Measurements from ENCODE around the gene OTUB2. TPM values are rescaled to one million over a fixed set of nuclear protein-coding genes. Genes with fewer than 3 reads are reported as not detected.

OTUB2 gene
- total RNA-seq, 1 experiment from 2014 or later, result 3.4 TPM

DNA sequence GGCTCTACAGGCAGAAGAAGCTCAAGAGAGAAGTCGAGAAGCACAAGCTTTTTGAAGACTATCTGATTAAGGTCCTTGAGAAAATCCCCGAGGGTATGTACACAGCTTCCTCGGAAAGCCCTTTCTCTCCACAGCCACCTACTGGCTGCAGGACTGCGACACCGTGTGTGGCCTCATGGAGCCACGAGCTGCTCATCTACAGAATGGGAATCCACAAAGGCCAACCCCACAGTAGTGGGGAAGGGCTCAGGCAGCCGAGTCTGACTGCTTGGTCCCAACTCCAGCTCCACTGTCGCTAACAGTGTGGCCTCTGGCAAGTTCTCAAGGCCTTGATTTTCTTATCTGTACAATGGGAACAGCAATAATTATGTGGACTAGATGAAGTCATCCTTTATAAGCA lies 26.6 kb upstream of the OTUB2 start:
- CTCF ChIA-PET, result interaction anchor here (0.6 to 1.6 kb wide), 2 partner anchors 60 to 577 kb away, joined by 3 to 7 read pairs; no protein-coding TSS in a partner anchor
- intact Hi-C loops (cut with micrococcal nuclease; ENCODE audit: unreplicated experiment), result no loop called here

DNA sequence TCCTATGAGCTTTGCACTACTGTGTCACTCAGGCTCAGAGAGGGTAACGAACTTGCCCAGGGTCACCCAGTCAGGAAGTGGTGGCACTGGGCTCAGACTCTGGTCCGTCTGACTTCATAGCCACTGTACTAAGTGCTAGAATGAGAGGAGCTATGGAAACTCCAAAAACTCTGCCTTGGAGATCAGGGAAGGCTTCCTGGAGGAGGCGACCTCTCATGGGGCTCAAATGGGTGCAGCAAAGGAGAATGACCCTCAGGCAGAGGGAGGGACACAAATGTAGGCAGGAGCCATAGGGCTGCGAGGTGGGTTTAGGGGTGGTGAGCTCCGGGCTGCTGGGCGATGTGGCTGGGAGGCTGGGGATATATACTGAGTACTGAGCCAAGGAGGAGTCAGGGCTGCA lies 25.9 kb upstream of the OTUB2 start:
- Histone ChIP-seq H3K4me3 (ENCODE audit: low read depth in 2 of 2, low read length in 2 of 2) (no peak overlapping the region), H3K36me3 (ENCODE audit: control insufficient read depth, insufficient read depth, low read length) (no peaks in the 10 kb centered on the region), H3K27ac (ENCODE audit: low read length) (no peak overlapping the region), H3K9me3 (ENCODE audit: control insufficient read depth, insufficient read depth, low read depth, low read length) (no peaks in the 10 kb centered on the region), H3K4me1 (ENCODE audit: control insufficient read depth, insufficient read depth, low read length) (no peaks in the 10 kb centered on the region), H3K27me3 (ENCODE audit: control insufficient read depth, insufficient read depth, low read length) (no peaks in the 10 kb centered on the region)
- BruUV-seq (replicated peaks), result no TSS peak
- POLR2A ChIA-PET, result no interaction called here
- intact Hi-C loops (cut with micrococcal nuclease; ENCODE audit: unreplicated experiment) (loop anchor here (2.0 kb wide), 1 partner anchor 59 kb away; no protein-coding TSS in a partner anchor), in situ Hi-C loops (cut with HindIII; ENCODE audit: low pct_unique_long_range_greater_than_20kb, low sequenced_read_pairs) (no loop called here)
- DNase-seq (ENCODE audit: low read depth, low spot score) (no peak), ATAC-seq (no peak)
- TF ChIP-seq, protein P1, sequence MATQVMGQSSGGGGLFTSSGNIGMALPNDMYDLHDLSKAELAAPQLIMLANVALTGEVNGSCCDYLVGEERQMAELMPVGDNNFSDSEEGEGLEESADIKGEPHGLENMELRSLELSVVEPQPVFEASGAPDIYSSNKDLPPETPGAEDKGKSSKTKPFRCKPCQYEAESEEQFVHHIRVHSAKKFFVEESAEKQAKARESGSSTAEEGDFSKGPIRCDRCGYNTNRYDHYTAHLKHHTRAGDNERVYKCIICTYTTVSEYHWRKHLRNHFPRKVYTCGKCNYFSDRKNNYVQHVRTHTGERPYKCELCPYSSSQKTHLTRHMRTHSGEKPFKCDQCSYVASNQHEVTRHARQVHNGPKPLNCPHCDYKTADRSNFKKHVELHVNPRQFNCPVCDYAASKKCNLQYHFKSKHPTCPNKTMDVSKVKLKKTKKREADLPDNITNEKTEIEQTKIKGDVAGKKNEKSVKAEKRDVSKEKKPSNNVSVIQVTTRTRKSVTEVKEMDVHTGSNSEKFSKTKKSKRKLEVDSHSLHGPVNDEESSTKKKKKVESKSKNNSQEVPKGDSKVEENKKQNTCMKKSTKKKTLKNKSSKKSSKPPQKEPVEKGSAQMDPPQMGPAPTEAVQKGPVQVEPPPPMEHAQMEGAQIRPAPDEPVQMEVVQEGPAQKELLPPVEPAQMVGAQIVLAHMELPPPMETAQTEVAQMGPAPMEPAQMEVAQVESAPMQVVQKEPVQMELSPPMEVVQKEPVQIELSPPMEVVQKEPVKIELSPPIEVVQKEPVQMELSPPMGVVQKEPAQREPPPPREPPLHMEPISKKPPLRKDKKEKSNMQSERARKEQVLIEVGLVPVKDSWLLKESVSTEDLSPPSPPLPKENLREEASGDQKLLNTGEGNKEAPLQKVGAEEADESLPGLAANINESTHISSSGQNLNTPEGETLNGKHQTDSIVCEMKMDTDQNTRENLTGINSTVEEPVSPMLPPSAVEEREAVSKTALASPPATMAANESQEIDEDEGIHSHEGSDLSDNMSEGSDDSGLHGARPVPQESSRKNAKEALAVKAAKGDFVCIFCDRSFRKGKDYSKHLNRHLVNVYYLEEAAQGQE (IDR thresholded peaks at IDR 0.05; ENCODE audit: insufficient read depth in 1 of 2, low read depth in 2 of 2, low read length in 1 of 2), result no peak
- TF ChIP-seq TCF7L2 (IDR thresholded peaks at IDR 0.05; ENCODE audit: low read depth, low read length) (no peak), POLR2AphosphoS5 (IDR thresholded peaks at IDR 0.05; ENCODE audit: low read depth, low read length) (no peak), SIN3A (IDR thresholded peaks at IDR 0.05; ENCODE audit: borderline replicate concordance, insufficient read depth, low read depth, low read length) (no peak)
- TF ChIP-seq, protein P2, sequence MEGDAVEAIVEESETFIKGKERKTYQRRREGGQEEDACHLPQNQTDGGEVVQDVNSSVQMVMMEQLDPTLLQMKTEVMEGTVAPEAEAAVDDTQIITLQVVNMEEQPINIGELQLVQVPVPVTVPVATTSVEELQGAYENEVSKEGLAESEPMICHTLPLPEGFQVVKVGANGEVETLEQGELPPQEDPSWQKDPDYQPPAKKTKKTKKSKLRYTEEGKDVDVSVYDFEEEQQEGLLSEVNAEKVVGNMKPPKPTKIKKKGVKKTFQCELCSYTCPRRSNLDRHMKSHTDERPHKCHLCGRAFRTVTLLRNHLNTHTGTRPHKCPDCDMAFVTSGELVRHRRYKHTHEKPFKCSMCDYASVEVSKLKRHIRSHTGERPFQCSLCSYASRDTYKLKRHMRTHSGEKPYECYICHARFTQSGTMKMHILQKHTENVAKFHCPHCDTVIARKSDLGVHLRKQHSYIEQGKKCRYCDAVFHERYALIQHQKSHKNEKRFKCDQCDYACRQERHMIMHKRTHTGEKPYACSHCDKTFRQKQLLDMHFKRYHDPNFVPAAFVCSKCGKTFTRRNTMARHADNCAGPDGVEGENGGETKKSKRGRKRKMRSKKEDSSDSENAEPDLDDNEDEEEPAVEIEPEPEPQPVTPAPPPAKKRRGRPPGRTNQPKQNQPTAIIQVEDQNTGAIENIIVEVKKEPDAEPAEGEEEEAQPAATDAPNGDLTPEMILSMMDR (IDR thresholded peaks at IDR 0.05), result no peak
- CTCF ChIA-PET, result interaction anchor here (1.3 to 1.8 kb wide), 3 partner anchors 59 to 61 kb away, joined by 4 to 11 read pairs (median 7); no protein-coding TSS in a partner anchor

More for the DNA sequence above, 26.6 kb upstream of the OTUB2 start:
- POLR2A ChIA-PET, result no interaction called here
- no peak for ATAC-seq
- in situ Hi-C loops (cut with HindIII; ENCODE audit: low pct_unique_long_range_greater_than_20kb, low sequenced_read_pairs), result no loop called here
- no peak for DNase-seq (ENCODE audit: low read depth, low spot score)
- no peak overlapping the region for H3K27ac ChIP-seq (ENCODE audit: low read length)
- no peaks in the 10 kb centered on the region for H3K27me3 ChIP-seq (ENCODE audit: control insufficient read depth, insufficient read depth, low read length)
- no peaks in the 10 kb centered on the region for H3K4me1 ChIP-seq (ENCODE audit: control insufficient read depth, insufficient read depth, low read length)
- no peaks in the 10 kb centered on the region for H3K36me3 ChIP-seq (ENCODE audit: control insufficient read depth, insufficient read depth, low read length)
- no peaks in the 10 kb centered on the region for H3K9me3 ChIP-seq (ENCODE audit: control insufficient read depth, insufficient read depth, low read depth, low read length)
- H3K4me3 ChIP-seq (ENCODE audit: low read depth in 2 of 2, low read length in 2 of 2), result no peak overlapping the region
- no TSS peak for BruUV-seq (replicated peaks)
- TF ChIP-seq, protein P2 (IDR thresholded peaks at IDR 0.05), result no peak
- TF ChIP-seq, protein P1 (IDR thresholded peaks at IDR 0.05; ENCODE audit: insufficient read depth in 1 of 2, low read depth in 2 of 2, low read length in 1 of 2), result no peak
- TF ChIP-seq TCF7L2 (IDR thresholded peaks at IDR 0.05; ENCODE audit: low read depth, low read length) (no peak), SIN3A (IDR thresholded peaks at IDR 0.05; ENCODE audit: borderline replicate concordance, insufficient read depth, low read depth, low read length) (no peak), POLR2AphosphoS5 (IDR thresholded peaks at IDR 0.05; ENCODE audit: low read depth, low read length) (no peak)
